T47D (cell line): ENCODE measurements around the gene HHIPL1.
"Not testable (repeated sequence)": the region's sequence is repeated elsewhere in the genome, so short reads cannot be mapped to it uniquely, and the experiment has no call there.

Experiments
- DNase-seq, 2 experiments: peaks; one replicate each; pipeline versions ENCODE4 v3.0.0 to v3.0.0-alpha.2; 2011 to 2012; ENCODE audit warnings: low read depth in 1 of 2, low spot score in 1 of 2
- JUND ChIP-seq: IDR thresholded peaks from 2 replicates; pipeline ENCODE4 v1.6.1; 2012; ENCODE audit warnings: low read depth
- in situ Hi-C: cut with HindIII; loops from 2 replicates; pipeline ENCODE4 v1.10.0; 2016; ENCODE audit warnings: low sequenced_read_pairs, low pct_unique_long_range_greater_than_20kb

The HHIPL1 gene

GRCh38 chr14:99632410-99633035, 12.4 kb upstream of the HHIPL1 start:
- no peak for TF ChIP-seq JUND
- no peak for DNase-seq
- in situ Hi-C loops: no loop called here

GRCh38 chr14:99633141-99633540, 11.8 kb upstream of the HHIPL1 start:
- no peak for DNase-seq
- TF ChIP-seq JUND: no peak
- in situ Hi-C loops: no loop called here

DNA sequence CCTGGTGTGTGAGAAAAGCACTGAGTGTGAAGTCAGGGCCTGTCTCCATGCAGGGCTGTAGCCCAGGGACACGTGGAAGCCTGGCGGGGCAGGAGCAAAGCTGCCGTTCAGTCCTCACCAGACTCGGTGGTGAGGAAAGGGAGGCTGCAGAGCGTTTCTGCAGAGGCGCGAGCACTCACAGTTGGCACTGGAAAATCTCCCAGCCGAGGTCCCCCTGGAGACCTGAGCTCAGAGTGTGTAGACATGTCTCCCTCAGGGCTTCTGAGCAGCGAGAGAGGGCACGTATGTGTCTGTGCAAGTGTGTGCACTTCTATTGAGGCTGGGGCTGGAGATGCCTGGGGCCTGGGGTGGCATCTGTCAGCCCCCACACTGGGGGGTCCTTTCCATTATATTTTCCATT, 11.0 kb upstream of the HHIPL1 start:
- in situ Hi-C loops: no loop called here
- DNase-seq: no peak
- TF ChIP-seq JUND: no peak

DNA sequence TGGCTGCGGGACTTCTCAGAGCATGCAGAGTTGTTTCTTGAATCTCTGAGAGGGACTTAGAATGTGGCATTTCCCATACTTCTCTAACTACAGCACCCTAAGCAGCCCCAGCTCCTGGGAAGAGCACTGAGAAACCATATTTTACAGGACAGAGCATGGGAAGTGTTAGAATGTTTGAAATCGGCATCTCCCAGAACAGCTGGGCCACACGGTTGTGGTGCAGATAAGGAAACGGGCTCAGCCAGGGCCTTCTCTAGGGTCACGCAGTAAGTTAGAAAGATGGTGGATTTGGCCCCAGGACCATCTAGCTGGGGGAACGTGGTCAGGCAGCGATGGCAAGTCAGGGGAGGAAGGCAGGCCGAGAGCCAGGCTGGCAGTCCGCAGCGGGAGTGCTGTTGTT, 10.5 kb upstream of the HHIPL1 start:
- no peak for DNase-seq
- in situ Hi-C loops: no loop called here
- TF ChIP-seq JUND: no peak

DNA sequence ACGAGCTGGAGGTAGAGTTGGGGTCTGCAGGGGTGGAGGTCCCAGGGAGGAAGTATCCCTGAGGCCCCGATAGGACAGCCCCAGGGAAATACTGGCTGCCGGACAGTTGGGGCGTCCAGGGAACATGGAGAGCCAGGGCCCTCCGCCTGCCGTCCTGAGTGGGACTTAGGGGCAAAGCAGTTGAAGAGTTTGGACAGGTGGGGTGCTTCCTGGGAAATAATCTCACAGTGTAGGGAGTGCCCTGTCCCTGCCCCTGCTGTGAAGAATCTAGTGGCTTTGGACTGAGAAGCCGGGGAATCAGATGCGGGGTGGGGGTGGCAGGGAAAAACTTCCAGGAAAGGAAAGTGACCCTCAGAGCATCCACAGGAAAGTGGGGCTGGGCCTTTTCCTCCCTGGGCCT, 9.8 kb upstream of the HHIPL1 start:
- TF ChIP-seq JUND: no peak
- in situ Hi-C loops: no loop called here
- no peak for DNase-seq

GRCh38 chr14:99636487-99636886, 8.4 kb upstream of the HHIPL1 start:
- in situ Hi-C loops: no loop called here
- TF ChIP-seq JUND: no peak
- DNase-seq: no peak

- DNase-seq: no peak
- in situ Hi-C loops: no loop called here
- TF ChIP-seq JUND: no peak
These were observed 7.3 kb upstream of the HHIPL1 start for GRCh38 chr14:99637624-99638023.

GRCh38 chr14:99642771-99643170, 2.2 kb upstream of the HHIPL1 start:
- in situ Hi-C loops, DNase-seq: not testable (repeated sequence)

- no peak for DNase-seq
- in situ Hi-C loops: no loop called here
- no peak for TF ChIP-seq JUND
These were observed 1.6 kb upstream of the HHIPL1 start for GRCh38 chr14:99643343-99643742.

GRCh38 chr14:99644035-99644587, 818 bp upstream of the HHIPL1 start:
- no peak for TF ChIP-seq JUND
- in situ Hi-C loops: no loop called here
- no peak for DNase-seq

DNA sequence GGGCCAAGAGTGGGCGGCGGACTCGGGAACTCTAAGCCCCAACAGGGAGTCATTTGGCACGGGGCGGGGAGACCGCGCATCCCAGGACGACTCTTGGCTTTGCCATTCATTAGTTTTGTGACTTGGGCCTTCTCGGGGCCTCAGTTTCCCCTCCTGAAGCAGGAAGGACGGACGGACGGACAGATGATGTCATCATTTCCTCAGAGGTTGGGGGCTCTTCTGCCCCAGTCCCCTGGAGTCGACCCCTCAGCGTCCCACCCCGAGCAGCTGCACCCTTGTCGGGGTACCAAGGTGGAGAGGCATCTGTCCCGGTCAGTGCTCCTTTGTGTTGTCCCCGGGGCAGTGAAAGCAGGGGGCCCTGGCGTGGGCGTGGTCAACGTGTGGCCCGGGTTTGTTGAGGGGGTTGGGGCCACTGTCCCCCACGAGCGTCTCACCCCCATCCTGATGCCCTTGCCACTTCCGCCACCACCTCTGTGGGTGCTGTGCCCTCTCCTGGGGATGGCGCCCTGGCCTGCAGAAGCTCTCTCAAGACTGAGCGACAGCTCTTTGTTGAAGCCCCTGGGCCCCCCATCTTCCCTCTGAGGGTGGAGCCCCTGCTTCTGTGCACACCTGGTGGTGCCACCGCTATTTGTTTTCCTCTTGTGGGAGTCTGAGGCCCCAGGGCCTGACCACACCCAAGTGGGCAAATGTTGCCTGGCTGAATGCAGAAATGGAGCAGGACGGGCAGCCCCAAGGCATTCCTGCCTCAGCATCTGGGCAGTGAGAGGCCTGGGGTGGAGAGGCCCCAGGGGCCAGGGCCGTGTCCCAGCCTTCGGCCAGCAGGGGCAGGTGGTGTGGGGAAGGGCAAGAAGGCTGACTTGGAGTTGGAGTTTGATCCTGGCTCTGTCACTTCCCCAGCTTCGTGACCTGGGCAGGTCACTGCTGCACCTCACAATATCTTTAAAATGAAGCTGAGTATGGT, 896 bp downstream of the HHIPL1 start:
- in situ Hi-C loops: no loop called here
- TF ChIP-seq JUND: no peak
- DNase-seq: no peak

GRCh38 chr14:99647411-99647810, 2.5 kb downstream of the HHIPL1 start:
- TF ChIP-seq JUND: no peak
- DNase-seq: no peak
- in situ Hi-C loops: no loop called here
